ENCODE measurements around the gene RASAL2.

RASAL2 gene

GRCh38 chr1:178528953-178529335, 435.0 kb downstream of the RASAL2 start:
- no peak for DNase-seq

GRCh38 chr1:178529364-178530036, 435.6 kb downstream of the RASAL2 start:
- no peak for DNase-seq

- DNase-seq = no peak
Measured at GRCh38 chr1:178530037-178530402, 436.1 kb downstream of the RASAL2 start.

GRCh38 chr1:178530502-178530901, 436.6 kb downstream of the RASAL2 start:
- no peak for DNase-seq

GRCh38 chr1:178531887-178532286, 438.0 kb downstream of the RASAL2 start:
- DNase-seq = no peak

- peak; percentile 43 for DNase-seq
Measured at GRCh38 chr1:178532392-178532791, 438.5 kb downstream of the RASAL2 start.

- no peak for DNase-seq
Measured at GRCh38 chr1:178533121-178533946, 439.4 kb downstream of the RASAL2 start.

Measured in MV-4-11 (cell line).